ENCODE results near the gene SIDT2.
A peak's percentile ranks its signal among the peaks of the same experiment; 100 is the strongest.
"Not testable (repeated sequence)": the region's sequence is repeated elsewhere in the genome, so short reads cannot be mapped to it uniquely, and the experiment has no call there.

Gene SIDT2

GRCh38 chr11:117205211-117205818 is 26.8 kb downstream of the SIDT2 start:
- no peak for DNase-seq

- not testable (repeated sequence) for DNase-seq
Observed at GRCh38 chr11:117206111-117206510, 27.6 kb downstream of the SIDT2 start.

DNA sequence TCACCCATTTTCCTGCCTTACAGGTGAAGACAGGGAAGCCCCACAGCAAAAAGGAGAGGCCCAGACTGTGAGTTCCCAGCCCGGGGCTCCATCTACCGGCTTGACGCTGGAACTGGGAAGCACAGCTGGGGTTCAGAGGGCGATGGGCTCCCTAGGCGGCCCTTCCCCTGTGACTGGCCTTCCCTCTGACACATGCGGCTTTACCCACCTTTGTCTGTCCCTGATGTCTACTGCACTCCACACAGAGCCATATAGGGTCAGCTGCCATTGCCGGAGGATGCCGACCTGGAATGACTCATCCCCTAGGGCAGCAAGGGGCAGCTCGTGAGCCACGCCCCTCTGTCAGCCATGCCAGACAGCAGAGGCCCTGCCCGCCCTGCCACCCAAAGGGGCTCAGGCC is 28.3 kb downstream of the SIDT2 start:
- not testable (repeated sequence) for DNase-seq

DNA sequence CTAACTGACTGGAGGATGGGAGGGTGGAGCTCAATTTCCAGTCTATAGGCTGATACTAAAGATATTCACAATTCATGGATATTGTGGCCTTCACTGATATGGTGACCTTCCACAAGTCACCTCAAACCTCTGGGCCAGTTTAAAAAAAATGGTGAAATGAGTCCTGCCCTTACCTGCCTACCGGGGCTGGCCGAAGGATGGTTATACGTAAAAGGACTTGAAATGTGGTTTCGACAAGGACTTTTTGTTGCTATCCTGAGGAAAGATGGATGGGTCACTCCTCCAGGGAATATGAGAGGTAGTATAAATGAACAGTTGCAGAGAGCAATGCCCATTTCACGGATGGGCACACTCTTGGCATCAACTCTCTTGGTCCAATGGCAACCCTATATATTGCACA is 28.9 kb downstream of the SIDT2 start:
- not testable (repeated sequence) for DNase-seq

DNA sequence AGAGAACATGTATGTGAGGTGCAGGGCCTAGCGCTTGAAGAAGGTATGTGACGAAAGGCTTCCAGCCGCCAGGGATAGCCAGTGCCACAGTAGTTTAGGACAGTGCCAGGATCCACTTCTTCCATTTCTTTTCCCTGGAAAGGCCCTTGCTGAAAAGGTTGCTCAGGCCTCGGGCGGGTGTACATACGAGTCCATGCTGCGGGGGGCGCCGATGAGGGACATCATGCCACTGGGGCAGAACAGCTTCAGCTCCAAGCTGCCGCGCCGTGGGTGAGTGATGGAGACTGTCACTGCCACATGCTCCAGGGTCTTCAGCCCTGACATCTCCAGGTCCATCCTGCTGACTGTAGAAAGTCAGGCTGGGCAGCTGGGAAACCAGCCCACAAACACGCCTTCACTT is 30.2 kb downstream of the SIDT2 start:
- not testable (repeated sequence) for DNase-seq

- not testable (repeated sequence) for DNase-seq
Observed at GRCh38 chr11:117209351-117210125, 31.0 kb downstream of the SIDT2 start.

- no peak for DNase-seq
Observed at GRCh38 chr11:117210620-117211019, 32.1 kb downstream of the SIDT2 start.

DNA sequence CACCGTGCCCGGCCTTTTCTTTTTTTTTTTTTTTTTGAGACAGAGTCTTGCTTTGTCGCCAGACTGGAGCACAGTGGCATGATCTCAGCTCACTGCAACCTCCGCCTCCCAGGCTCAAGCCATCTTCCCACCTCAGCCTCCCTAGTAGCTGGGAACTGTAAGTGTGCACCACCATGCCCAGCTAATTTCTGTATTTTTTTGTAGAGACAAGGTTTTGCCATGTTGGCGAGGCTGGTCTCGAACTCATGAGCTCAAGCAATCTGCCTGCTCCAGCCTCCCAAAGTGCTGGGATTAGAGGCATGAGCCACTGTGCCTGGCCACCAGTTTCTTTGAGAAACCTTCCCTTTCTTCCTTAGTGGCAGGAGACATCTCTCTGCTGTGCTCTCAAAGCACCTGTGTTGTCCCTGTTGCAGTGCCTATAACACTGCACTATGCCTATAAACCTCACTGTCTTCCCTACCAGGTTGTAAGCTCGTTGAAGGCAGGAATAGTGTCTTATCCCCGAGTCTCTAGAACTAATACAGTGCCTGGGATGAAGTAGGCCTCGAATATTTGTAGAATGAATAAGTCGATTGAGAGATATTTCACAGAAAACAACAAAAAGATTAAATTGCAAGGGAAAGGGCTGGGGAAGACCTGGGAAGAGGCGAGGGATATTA is 34.3 kb downstream of the SIDT2 start:
- no peak for DNase-seq

DNA sequence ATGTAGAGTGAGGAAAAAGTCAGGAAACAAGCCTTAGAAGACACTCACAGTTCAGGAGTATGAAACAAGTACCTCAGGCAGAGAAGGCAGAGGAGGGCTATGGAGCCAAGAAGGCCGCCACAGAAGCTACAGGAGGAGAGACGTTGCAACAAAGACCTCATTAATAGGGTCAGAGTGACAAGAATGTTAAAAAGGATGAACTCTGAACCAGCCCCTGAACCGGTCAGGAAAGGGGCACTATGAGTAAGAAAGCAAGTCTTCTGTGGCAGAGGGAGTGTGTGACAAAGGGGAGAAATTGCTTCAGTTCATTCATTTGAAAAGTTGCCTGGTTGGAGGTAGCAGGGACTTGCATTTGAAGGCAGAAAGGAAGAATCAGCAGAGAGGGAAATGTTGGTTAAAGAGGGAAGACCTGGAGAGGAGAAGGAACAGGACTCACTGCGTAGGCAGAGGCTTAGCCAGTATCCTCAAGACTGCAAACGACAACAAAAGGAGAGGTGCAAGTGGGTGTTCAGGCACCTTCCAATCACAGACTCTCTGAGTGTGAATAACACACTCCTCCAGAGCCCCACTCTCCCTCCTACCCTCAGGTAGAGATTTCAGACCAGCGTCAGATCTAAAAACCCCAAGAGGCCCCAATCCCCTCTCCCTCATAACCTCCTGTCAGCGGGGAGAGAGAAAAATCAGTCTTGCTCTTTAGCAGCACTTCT is 36.0 kb downstream of the SIDT2 start:
- no peak for DNase-seq

- DNase-seq: no peak
Observed at GRCh38 chr11:117217141-117218084, 38.9 kb downstream of the SIDT2 start.

DNA sequence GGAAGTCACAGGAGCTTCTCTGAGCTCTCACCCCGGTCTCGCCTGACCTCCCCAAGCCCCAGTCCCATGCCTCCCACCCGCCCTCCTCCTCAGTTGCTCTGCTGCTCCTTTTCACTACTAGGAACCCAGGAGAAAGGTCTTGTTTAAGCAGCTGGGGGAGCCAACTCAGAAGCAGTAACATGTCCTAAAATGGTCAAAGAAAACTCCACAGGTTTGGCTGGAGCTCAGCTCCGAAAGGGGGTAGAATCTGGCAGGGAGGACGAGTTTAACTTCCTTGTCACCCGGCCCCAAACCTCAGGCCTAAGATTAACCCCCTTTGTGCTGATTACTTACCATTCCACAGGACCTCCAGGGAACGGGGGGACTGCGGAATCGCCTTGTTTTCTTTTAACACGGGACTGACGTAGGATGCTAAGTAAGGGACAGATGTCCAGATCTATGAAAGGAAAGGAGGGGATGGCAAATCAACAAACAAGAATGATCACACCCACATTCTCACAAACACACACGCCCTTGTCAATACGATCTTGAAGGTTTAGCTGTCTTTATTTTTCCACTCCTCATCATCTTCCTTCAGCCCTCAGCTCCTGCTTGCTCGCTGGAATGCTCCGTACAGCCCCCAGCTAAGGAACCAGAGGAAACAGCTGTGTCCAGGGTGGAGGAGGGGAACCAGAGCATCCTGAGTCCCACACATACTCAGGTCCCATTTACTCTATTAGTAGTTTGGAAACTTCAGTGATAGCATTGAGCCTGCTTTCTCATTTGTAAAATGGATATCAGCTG is 39.8 kb downstream of the SIDT2 start:
- no peak for DNase-seq

DNA sequence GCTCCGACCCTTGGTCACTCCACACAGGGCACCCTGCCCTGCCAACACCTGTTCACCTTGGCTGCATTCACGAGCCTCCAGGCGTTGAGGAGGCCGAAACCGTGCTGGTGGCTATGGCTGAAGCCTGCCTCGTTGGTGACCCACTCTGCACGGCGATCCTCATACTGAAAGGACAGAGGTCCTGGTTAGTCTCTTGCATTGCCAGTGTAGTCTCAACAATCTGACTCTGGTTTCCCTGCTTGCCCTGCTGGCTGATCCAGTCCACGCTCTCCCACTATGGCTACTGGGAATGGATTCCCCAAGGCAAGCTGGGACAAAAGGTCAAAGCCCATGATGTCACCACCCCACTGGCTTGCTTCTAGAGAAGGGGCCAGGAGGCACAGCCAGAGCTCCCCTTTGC is 40.5 kb downstream of the SIDT2 start:
- no peak for DNase-seq

DNA sequence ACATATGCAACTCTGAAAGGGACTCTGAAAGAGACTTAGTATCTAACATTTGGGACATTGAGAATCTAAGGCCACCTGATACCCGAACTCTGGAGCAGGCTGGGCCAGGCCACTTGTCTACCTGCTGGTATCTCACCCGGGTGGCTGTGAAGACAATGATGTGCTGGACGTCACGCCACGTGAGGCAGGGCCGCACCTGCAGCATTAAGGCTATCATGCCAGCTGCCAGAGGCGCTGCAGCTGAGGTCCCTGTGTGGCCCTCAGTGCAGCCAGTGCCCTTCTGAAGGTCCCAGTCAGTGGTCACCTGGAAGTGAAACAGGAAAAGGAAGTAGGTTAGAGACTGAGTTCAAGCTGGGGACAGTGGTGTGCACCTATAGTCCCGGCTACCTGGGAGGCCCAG is 40.9 kb downstream of the SIDT2 start:
- DNase-seq: no peak

- peak; percentile 54 for DNase-seq
Observed at GRCh38 chr11:117219995-117220394, 41.5 kb downstream of the SIDT2 start.

GRCh38 chr11:117220568-117220967 is 42.0 kb downstream of the SIDT2 start:
- no peak for DNase-seq

DNA sequence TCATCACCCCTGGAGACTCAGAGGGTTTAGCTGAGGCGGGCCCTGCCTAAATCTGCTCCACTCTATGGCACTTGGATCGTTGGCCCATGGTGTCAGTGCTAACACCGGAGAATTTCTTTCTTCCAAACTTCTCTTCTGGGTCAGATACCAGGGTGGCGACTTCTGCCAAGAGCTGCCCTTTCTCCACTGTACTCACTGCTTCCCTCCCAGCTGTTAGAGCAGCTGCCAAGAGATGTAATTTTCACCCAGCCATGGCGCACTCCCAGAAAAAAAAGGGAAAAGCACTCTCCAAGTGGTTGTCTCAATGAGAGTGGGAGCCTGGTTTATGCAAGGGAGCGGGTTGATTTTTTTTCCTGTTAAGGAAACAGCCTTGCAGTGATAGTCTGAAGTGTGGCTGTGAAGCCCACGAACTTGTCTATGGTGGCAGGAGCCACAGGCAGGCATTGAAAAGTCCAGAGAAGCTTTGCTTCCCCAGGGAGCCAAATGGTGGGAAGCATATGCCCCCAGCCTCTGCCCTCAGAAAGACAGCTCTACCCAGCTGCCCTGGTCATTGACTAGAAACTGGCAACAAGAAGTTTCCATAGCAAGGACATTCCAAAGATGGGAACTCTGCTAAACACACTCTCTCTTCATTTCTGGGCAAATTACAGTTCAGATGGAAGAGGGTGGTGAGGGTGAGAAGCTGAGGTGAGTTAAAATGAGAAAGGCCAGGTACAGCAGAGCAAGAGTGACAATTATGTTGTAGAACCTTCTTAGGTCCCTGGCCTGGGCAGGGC is 42.6 kb downstream of the SIDT2 start:
- no peak for DNase-seq

GRCh38 chr11:117221775-117222517 is 43.4 kb downstream of the SIDT2 start:
- no peak for DNase-seq

- DNase-seq: no peak
Observed at GRCh38 chr11:117222991-117223740, 44.6 kb downstream of the SIDT2 start.

All from hematopoietic multipotent progenitor cell treated with erythropoietin and hydrocortisone succinate and interleukin-3 and kit ligand, for 4 days (in vitro differentiated cells).